GM12891 (cell line): Measurements from ENCODE around the gene GRK3.

Experiments used
- DNase-seq: peaks from one replicate; pipeline ENCODE4 v3.0.0; 2011; ENCODE audit warnings: low spot score; ENCODE audit not compliant: insufficient read length
- FAIRE-seq: peaks from 2 replicates; lab custom pipeline; 2011; peaks lifted over from hg19 to GRCh38; lab: Jason Lieb, UNC
- PAX5 ChIP-seq: IDR thresholded peaks from 2 replicates; pipeline ENCODE4 v1.6.1; 2011; ENCODE audit warnings: low read length, moderate library complexity, mild to moderate bottlenecking; ENCODE audit not compliant: insufficient read depth, severe bottlenecking
- POLR2A ChIP-seq: IDR thresholded peaks from 2 replicates; pipeline ENCODE4 v1.6.1; 2011; ENCODE audit warnings: low read depth, low read length, control low read depth
- POLR2AphosphoS5 ChIP-seq: IDR thresholded peaks from 2 replicates; pipeline ENCODE4 v1.6.1; 2011; ENCODE audit warnings: low read depth, low read length, control low read depth
- POU2F2 ChIP-seq: IDR thresholded peaks from 2 replicates; pipeline ENCODE4 v1.6.1; 2011; ENCODE audit warnings: low read depth, mild to moderate bottlenecking, control low read depth, low read length, moderate library complexity
- SPI1 ChIP-seq: IDR thresholded peaks from 2 replicates; pipeline ENCODE4 v1.6.1; 2011; ENCODE audit warnings: low read depth, low read length, control low read depth
- TAF1 ChIP-seq: IDR thresholded peaks from 2 replicates; pipeline ENCODE4 v1.6.1; 2011; ENCODE audit warnings: low read depth, low read length, control low read depth

Gene GRK3

DNA sequence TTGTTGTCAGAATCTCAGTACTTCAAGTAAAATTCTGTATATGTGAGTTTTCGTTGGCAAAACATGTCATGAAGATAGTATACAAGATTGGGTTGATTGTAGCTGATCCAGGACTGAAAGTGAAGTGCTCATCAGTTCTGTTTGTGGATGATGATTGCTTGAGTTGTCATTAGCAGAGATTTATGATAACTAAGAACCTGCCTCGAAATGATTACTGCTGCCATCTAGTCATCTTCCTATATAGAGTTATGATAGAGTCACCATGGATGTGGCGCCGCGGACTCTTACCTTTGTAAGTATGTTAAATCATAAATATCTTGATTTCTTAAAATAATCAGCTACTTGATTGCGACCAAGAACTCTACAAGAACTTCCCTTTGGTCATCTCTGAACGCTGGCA, 149.6 kb downstream of the GRK3 start:
- DNase-seq = no peak
- TF ChIP-seq POLR2AphosphoS5 (no peak), TAF1 (no peak), PAX5 (no peak), POLR2A (no peak), SPI1 (no peak)
- no peak for FAIRE-seq

GRCh38 chr22:25714739-25715138, 150.3 kb downstream of the GRK3 start:
- FAIRE-seq (no peak), DNase-seq (no peak)
- TF ChIP-seq POLR2A (no peak), POU2F2 (no peak), SPI1 (no peak), POLR2AphosphoS5 (no peak), TAF1 (no peak), PAX5 (no peak)

DNA sequence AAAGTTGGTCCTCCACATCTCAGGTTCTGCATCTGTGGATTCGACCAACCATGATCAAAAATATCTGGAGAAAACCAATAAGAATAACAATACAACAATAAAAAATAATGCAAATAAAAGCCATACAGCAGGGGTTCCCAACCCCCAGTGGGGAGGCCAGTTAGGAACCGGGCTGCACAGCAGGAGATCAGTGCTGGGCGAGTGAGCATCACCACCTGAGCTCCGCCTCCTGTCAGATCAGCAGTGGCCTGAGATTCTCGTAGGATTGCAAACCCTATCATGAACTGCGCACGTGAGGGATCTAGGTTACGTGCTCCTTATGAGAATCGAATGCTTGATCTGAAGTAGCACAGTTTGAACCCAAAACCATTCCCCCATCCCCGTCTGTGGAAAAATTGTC, 152.2 kb downstream of the GRK3 start:
- DNase-seq = no peak
- no peak for TF ChIP-seq POLR2A
- TF ChIP-seq POU2F2 = no peak
- TF ChIP-seq PAX5 = no peak
- TF ChIP-seq POLR2AphosphoS5 = no peak
- no peak for TF ChIP-seq TAF1
- TF ChIP-seq SPI1 = no peak
- no peak for FAIRE-seq

DNA sequence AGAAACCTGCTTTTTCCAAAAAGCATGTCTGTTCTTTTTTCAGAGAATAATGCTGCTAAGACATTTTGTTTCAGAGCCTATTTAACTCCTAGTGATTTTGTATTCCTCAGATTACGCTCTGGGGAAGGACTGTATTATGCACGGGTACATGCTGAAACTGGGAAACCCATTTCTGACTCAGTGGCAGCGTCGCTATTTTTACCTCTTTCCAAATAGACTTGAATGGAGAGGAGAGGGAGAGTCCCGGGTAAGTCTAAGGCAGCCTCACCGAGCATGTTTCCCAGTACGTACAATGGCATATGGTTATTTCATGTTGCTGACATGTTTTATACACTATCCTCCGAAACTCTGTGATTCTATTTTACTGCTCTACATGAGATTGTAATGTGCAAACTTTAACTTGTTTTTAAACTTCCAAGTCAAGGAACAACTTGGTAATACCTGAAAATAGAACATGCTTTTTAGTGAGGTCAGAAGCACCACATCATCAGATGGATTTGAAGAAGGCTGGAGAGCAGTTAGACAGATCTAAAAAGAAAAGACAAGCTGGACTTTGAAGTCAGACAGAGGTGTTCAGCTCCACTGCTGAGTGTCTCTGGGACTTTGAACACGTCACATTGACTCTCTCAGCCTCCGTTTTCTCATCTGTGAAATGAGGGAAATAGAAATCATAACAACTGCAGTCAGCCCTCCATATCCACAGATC, 153.8 kb downstream of the GRK3 start:
- no peak for TF ChIP-seq TAF1
- no peak for TF ChIP-seq PAX5
- no peak for TF ChIP-seq SPI1
- TF ChIP-seq POLR2AphosphoS5 = no peak
- no peak for TF ChIP-seq POLR2A
- TF ChIP-seq POU2F2 = no peak
- DNase-seq (no peak), FAIRE-seq (no peak)

- FAIRE-seq (no peak), DNase-seq (no peak)
- TF ChIP-seq PAX5 = no peak
- no peak for TF ChIP-seq POLR2A
Measured at GRCh38 chr22:25722223-25722622, 157.7 kb downstream of the GRK3 start.

DNA sequence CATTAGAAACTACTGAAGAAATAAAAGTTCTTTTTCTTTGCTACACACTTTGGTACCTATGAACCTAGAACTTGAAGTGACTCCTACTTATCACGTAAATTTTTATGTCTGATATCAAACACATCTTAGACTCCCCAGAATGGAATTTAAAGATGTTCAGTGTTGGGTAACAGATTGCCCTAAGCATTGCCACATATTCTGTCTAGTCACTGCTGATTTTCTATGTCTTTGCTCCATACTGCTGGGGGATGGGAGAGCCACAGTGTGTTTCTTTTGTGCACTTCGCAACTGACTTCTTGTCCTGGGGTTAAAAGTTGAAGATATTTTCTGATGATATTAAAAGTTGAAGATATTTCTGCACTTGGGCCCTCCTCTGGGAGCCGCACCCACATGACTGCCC, 158.2 kb downstream of the GRK3 start:
- no peak for DNase-seq
- no peak for FAIRE-seq
- TF ChIP-seq TAF1 (no peak), POLR2A (no peak)

DNA sequence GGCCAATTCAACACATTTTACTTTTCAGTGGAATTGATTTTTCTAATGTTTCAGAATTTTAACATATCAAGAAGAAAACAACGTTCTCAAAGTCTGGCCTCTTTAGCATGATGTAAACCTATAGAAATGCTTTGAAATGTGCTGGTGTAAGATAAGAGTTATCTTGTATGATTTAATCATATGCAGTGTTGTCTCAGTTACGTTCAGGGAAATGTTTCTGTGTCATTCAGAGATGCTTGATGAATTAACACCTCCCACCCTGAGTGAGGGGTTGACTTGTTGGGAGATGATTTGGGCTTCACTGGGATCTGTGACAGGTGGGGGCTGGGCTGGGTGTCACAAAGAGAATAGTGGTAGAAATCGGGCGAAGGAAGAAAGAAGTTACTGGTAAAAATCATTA, 161.8 kb downstream of the GRK3 start:
- DNase-seq (no peak), FAIRE-seq (no peak)
- TF ChIP-seq POU2F2 (no peak), PAX5 (no peak), SPI1 (no peak), POLR2A (no peak), POLR2AphosphoS5 (no peak), TAF1 (no peak)

DNA sequence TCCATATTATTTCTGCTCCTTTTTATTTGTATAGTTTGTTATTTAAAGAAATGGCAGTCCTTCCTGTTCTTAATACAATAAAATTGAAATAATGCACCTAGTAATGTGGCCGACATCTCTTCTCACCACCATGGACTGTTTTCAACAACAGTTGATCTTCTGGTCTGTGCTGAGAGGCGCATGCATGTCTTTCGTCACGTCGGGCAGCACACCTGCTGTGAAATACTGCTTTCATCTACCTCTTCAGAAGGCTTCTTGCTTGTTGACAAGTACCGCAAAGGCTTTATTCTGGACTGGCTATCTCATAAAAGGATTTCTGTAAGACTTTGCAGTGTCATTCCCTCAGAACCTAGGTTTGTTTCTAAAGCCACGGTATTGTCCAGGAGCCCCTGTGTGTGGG, 163.6 kb downstream of the GRK3 start:
- TF ChIP-seq TAF1 (no peak), POU2F2 (no peak), POLR2AphosphoS5 (no peak), PAX5 (no peak), POLR2A (no peak), SPI1 (no peak)
- DNase-seq (no peak), FAIRE-seq (no peak)

DNA sequence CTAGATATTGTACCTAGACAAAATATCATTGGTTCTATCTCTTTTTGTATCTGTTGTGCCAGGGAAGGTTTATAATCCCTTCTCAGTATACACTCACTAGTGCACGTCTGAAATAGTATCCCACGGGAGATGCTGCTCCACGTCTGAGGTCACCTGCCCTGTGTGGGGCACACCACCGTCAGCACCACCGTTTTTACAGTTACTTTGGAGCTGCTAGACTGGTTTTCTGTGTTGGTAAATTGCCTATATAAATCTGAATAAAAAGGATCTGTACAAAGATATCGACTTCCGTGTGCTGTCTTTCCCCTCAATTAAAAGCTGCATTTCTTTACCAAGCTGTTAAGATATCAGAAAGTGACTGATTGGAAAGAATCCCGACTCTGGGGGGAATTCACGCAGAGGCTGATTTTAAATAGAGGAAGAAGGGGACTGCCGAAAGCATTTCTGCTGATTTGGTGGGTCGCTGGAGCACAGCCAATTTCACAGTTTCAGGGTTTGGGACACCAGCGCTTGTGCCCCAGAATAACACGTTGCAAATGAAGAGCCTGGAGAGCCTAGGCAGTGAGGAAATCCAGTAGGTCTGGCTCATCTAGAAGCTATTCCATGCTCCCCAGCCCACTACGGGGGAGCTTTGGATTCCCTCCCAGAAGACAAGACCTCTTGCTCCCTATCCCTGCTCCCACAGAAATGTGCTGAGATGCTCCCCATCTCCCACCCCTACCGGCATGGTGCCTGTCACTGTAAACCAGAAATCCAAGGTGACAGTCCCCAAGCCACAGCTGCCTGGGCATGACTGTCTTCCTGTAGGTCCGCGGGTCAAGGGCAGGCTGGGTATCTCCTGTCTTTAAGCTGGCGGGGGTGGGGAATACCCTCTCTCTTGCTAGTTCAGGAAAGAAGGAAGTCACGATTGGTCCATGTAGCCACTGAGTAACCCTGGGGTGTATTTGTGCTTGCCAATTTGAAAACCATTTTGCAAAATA, 164.8 kb downstream of the GRK3 start:
- no peak for DNase-seq
- FAIRE-seq = no peak
- no peak for TF ChIP-seq POLR2A
- no peak for TF ChIP-seq SPI1
- no peak for TF ChIP-seq TAF1
- no peak for TF ChIP-seq POLR2AphosphoS5
- no peak for TF ChIP-seq POU2F2
- TF ChIP-seq PAX5 = no peak

GRCh38 chr22:25735650-25736049, 171.2 kb downstream of the GRK3 start:
- no peak for FAIRE-seq

More at GRCh38 chr22:25735650-25736049, 171.2 kb downstream of the GRK3 start:
- no peak for TF ChIP-seq SPI1
- no peak for TF ChIP-seq POLR2AphosphoS5
- TF ChIP-seq TAF1 = no peak
- no peak for TF ChIP-seq PAX5
- no peak for TF ChIP-seq POU2F2
- no peak for TF ChIP-seq POLR2A
- DNase-seq = no peak
